HG02938 (cell line): Measurements from ENCODE around the gene TNFRSF11A.

ENCODE experiments used
- ATAC-seq: cut with Tn5 transposase; IDR thresholded peaks from one replicate; pipeline ENCODE4 v1.9.1; 2021; ENCODE audit warnings: mild to moderate bottlenecking, moderate library complexity; ENCODE audit not compliant: unreplicated experiment

TNFRSF11A gene

DNA sequence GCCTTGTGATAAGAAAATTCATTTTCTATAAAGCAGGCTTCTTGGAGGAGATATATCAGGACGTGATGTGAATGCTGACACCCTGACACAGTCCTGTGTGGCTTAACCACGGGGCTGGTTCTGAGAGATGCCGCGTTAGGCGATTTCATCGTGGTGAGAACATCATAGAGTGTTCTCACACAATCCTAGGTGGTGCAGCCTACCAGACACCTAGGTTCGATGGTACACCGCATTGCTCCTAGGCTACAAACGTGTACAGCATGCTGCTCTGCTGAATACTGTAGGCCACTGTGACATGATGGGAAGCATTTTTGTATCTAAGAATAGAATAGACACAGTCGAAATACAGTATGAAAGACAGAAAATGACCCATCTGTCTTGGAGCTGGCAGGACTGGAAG lies 82.5 kb downstream of the TNFRSF11A start:
- no peak for ATAC-seq

DNA sequence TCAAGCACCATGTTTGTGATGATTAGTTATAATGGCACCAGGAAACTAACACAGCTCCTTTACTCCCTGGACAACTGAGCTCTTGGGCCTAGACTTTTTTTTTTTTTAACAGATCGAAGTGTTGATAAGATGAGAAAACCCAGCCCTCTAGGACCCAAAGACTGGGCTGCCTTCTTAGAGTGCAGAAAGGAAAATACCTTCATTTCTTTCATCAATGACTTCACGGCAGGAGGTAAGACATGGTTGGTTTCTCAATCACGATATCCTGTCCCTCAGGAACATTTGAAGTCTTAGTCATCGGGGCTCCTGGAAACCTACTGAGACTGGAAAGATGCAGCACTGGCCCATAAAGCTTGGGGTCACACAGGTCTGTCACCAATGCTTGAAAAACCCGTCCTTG lies 84.7 kb downstream of the TNFRSF11A start:
- ATAC-seq, result no peak

- no peak for ATAC-seq
Observed at GRCh38 chr18:62412231-62412979, 87.3 kb downstream of the TNFRSF11A start.

DNA sequence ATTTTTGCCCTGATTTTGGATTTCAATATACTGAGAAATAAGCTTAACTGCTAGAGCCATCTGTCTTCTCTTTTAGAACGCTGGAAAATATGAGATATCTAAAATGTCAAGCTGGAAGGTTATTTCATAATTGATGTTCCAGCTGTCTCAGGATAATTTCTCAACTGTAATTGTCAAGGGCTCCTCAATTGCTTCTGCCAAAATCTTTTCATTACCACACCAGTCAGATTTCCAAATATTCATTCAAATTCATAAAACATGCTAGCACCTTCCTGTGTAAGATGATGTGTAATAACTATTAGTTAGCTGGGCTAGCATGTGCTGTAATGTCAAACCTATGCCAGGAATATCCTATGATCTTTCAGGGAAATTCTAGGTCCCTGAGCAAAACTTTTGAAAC lies 88.1 kb downstream of the TNFRSF11A start:
- no peak for ATAC-seq

- no peak for ATAC-seq
Observed at GRCh38 chr18:62418258-62418657, 93.1 kb downstream of the TNFRSF11A start.

DNA sequence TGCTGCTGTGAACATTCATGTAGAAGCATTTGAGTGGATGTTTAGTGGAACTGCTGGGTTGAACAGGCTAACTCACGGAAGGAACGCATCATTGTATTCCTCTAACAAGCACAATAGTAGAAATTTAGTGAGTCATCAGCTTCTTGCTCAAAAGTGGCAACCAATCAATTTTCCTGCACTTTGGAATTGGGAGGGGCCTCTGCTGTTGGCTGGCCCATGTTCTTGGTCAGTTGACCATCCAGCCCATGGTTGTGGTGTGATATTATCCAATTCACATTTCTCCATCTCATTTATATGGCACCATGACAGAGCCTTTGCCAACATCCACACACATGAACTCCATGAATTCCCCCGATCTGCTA lies 95.0 kb downstream of the TNFRSF11A start:
- no peak for ATAC-seq

DNA sequence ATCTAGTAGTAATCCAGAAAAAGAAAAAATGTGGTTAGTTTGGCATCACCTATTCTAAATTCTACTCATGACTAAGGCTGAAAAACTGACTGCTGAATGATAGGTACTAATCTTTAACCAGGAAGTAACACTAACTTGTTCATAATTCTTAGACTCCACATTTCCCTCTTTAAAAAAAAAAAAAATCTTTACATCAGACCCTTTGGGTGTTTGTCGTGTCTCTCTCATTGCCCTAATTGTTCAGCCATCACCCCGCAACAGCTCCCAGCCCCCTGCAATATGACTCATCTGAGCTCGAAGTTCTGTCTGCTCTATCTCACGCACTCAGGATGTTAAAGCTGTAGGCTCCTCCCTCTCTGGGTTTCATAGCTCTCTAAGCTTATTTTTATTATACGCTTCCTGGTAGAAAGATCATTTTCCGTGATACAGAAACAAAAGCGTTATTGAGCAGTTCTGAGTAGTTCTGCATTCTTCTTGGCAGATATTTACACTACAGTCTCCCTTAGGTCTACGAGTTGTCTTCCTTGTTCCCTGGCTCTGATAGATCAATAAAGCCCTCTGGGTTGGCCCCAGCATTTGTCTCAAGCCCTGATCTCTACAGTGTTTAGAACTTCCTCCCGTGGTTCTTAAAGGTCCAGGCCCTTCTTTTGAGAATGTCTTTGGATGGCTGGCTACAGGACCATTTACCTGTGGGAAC lies 95.6 kb downstream of the TNFRSF11A start:
- peak; percentile 97 for ATAC-seq

GRCh38 chr18:62425465-62426190 lies 100.5 kb downstream of the TNFRSF11A start:
- no peak for ATAC-seq

DNA sequence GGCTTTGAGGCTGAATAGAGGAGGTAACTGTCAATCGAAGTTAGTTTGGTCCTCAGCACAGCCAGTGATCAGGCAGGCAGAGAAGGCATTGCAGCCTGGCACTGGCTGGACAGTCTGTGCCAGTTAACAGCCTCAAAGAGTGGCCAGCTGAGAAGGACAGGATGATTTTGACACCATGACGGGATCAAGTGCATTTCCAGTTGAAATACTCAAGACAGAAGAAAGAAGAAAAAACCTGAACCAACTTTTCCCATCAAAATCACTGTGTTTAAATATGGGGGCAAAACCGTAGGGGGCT lies 101.0 kb downstream of the TNFRSF11A start:
- ATAC-seq, result no peak

GRCh38 chr18:62432176-62432575 lies 107.1 kb downstream of the TNFRSF11A start:
- ATAC-seq, result no peak

GRCh38 chr18:62434798-62435197 lies 109.7 kb downstream of the TNFRSF11A start:
- ATAC-seq, result no peak

- ATAC-seq, result no peak
Observed at GRCh38 chr18:62435435-62436031, 110.4 kb downstream of the TNFRSF11A start.

- ATAC-seq, result no peak
Observed at GRCh38 chr18:62436636-62437234, 111.6 kb downstream of the TNFRSF11A start.

DNA sequence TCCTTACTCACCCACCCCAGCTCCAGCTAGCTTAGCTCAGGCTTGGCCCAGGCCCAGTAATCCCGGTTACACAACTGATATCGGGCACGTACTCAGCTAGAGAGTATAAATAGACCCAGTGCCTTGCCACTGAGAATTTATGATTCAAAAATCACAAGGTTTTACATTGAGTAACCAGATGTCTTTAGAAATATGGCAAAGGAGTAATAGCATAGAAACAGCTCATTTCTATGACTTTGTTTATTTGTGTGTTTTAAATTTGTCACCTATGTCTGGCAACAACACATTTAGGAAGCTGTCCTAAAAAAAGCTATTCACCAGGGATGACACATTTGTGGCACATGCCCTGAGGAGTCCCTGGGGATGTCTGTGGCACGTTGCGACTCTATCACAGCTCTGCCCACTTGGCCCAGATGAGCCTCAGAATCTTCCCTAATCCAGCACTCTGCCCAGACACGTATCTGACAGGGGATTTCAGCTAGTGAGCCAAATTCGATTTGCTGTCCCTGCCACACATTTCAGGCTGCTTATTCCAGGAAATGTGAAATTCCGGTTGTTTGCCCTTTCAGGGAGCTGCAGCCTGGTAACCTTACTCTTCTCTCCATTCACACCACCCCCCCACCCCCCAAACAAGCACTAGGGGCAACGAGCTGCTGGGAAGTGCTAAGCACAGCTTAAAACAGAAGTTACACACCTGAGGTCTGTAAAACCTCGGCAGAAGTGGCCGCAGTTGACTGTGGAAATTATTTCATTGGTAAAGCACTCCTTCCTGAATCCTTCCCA lies 112.3 kb downstream of the TNFRSF11A start:
- no peak for ATAC-seq

- ATAC-seq, result no peak
Observed at GRCh38 chr18:62438018-62438329, 112.9 kb downstream of the TNFRSF11A start.

DNA sequence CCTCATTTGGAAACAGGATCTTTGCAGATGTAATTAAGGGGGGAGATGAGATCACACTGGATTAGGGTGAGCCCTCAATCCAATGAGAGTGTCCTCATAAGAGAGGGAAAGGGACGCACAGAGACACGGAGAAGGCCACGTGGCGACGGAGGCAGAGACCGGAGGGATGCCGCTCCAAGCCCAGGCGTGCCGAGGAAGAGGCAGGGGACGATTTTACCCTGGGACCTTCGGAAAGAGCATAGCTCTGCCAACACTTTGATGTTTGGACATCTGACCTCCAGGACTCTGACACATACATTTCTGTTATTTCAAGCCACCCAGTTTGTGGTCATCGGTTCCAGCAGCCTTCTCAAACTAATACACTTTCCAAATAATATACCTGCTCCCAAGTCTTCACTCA lies 113.3 kb downstream of the TNFRSF11A start:
- ATAC-seq, result no peak

DNA sequence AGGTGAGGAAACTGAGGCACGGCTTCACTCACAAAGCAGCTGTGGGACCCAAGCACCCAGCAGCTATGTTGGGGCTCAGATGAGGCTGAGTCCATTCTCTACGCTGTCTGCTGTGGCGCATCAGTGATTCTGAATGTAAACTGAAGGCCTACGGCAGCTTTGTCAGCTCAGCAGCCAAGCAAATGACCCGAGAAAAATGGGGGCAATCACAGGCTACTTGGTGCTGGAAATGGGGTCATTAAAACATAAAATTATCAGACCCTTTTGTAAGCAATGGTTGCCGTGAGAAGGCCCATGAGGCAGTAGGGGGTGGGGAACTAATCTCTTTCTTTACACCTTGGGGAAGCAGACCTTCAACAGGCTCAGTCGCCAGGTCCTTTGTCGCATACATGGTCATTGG lies 113.8 kb downstream of the TNFRSF11A start:
- ATAC-seq, result no peak
